Fibroblast of peridontal ligament (primary cell): ENCODE results near the gene AIF1.
A peak's percentile ranks its signal among the peaks of the same experiment; 100 is the strongest.

Source experiments
- DNase-seq: peaks from one replicate; pipeline ENCODE4 v3.0.0-alpha.2; 2010; ENCODE audit errors: extremely low read depth

AIF1 gene

GRCh38 chr6:31620586-31621319 lies 5.7 kb downstream of the AIF1 start, which contains the start of gene PRRC2A:
PRRC2A (plus strand) TSS chr6:31620715; CDS start chr6:31622790, 2,075 bp downstream.
- peak; percentile 48 for DNase-seq

- no peak for DNase-seq
Measured at GRCh38 chr6:31621320-31621939, 6.4 kb downstream of the AIF1 start.

DNA sequence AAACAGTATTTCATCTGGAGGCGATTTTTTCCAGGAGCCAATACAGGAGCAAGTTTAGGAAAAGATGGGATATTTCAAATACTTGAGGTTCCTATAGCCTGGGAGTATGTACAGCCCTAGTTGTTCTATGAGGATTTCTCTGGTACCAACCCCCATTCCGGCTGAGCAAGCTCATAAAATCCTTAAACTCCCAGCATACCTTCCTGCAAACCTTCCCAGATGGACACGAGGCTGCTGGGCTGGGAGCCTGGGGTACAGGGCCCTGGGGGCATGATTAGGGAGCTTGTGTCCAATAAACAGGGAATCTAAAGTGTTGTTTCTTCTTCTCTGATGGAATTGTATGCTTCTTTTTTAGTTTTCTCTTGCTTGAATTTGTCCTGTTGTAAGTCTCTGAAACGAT lies 7.0 kb downstream of the AIF1 start:
- peak; percentile 20 for DNase-seq

DNA sequence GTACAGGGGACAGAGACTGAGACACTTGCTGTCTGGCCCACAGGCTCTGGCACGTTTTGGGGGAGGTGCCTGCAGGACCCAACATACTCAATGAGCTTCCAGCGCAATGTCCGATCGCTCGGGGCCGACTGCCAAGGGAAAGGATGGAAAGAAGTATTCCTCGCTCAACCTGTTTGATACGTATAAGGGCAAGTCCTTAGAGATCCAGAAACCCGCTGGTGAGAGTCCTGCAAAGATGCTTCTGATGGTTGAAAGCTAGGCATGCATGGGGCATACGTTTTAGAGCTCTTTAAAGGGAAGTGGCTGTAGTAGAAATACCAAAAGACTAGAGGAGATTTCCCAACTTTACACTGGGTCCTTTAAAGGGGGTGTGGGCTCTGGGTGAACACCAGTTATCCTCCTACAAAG lies 7.7 kb downstream of the AIF1 start:
- no peak for DNase-seq

GRCh38 chr6:31624070-31624469 lies 9.0 kb downstream of the AIF1 start:
- no peak for DNase-seq

GRCh38 chr6:31626952-31627351 lies 11.9 kb downstream of the AIF1 start:
- DNase-seq: no peak

GRCh38 chr6:31627690-31628287 lies 12.8 kb downstream of the AIF1 start:
- no peak for DNase-seq

DNA sequence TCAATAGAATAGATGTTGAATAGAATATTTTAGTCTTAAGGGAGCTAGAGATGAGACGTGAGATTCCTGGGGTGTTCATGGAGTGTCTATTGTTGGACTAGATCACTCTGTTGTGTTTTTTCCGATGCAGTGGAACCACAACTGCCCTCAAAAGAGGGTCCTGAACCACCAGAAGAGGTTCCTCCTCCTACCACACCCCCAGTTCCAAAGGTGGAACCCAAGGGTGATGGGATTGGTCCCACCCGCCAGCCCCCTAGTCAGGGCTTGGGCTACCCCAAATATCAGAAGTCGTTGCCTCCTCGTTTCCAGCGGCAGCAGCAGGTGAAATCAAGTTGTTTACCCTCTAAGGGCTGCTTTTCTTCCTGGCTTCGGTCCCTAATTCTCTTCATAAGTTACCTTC lies 14.0 kb downstream of the AIF1 start:
- no peak for DNase-seq

DNA sequence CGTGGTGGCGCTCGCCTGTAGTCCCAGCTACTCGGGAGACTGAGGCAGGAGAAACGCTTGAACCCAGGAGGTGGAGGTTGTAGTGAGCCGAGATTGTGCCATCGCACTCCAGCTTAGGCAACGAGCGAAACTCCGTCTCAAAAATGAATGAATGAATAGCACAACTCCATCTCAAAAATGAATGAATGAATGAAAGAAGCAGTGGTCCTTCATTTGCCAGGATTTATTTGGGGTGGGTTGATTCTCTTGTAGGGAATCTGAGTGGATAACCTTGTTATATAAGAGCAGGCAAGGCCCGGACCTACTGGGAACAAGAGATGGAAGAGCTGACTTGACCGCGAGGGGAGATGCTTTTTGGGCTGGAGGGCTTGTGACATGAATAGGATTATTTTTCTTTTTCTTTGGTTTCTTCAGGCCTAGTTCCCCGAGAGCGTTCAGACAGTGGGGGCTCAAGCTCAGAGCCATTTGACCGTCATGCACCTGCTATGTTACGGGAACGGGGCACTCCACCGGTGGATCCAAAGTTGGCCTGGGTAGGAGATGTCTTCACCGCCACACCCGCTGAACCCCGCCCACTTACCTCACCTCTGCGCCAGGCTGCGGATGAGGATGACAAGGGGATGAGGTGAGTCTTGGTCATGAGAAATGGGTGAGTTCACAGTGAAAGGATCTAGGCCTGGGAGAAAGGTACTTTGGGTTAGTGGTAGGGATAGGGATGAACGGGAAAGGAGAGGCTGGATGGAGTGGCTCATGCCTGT lies 15.3 kb downstream of the AIF1 start:
- no peak for DNase-seq

- no peak for DNase-seq
Measured at GRCh38 chr6:31631209-31631608, 16.2 kb downstream of the AIF1 start.

DNA sequence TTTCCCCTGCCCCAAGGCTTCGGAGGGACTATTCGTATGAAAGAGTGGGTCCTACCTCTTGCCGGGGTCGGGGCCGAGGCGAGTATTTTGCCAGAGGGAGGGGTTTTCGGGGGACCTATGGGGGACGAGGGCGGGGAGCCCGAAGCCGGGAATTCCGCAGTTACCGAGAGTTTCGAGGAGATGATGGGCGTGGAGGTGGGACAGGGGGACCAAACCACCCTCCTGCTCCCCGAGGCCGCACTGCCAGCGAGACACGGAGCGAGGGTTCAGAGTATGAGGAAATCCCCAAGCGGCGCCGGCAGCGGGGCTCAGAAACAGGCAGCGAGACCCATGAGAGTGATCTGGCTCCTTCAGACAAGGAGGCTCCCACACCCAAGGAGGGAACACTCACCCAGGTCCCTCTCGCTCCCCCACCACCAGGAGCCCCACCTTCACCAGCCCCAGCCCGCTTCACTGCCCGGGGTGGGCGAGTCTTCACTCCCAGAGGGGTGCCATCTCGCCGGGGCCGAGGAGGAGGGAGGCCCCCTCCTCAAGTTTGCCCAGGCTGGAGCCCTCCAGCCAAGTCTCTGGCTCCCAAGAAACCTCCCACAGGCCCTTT lies 16.7 kb downstream of the AIF1 start:
- no peak for DNase-seq

DNA sequence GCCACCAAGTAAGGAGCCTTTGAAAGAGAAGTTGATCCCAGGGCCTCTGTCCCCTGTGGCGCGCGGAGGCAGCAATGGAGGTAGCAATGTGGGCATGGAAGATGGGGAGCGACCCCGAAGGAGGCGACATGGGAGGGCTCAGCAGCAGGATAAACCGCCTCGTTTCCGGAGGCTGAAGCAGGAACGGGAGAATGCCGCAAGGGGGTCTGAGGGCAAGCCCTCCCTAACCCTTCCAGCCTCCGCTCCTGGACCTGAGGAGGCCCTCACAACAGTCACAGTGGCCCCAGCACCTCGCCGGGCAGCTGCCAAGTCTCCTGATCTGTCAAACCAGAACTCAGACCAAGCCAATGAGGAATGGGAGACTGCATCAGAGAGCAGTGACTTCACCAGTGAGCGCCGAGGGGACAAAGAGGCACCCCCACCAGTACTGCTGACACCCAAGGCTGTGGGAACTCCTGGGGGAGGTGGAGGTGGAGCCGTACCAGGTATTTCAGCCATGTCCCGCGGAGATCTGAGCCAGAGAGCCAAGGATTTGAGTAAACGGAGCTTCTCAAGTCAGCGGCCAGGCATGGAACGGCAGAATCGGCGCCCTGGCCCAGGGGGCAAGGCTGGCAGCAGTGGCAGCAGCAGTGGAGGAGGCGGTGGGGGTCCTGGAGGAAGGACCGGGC lies 17.4 kb downstream of the AIF1 start:
- DNase-seq: no peak

GRCh38 chr6:31633447-31633846 lies 18.4 kb downstream of the AIF1 start:
- no peak for DNase-seq

- DNase-seq: peak; percentile 14
Measured at GRCh38 chr6:31634131-31634530, 19.1 kb downstream of the AIF1 start.

DNA sequence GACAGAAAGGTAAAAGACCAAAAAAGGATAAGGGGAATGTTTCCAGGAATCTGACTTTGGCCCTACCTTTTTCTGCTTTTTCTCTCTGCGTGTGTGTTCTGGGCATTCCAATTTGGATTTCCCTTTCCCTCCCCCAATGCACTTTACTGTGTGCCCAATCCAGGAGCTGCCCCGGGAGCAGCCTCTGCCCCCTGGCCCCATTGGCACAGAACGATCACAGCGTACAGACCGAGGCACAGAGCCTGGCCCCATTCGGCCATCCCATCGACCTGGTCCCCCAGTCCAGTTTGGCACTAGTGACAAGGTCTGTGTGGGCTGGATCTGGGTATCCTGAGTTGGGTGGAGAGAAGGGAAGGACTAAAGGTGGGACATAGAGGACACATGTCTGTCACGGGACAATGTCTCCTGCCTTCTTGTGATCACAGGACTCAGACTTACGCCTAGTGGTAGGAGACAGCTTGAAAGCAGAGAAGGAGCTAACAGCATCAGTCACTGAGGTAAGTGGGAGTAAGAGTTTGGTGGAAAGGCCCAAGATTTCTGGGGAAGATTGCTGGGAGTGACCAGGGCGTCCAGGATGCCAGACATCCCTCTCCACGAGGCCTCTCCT lies 20.0 kb downstream of the AIF1 start:
- no peak for DNase-seq

- no peak for DNase-seq
Measured at GRCh38 chr6:31636698-31637596, 21.9 kb downstream of the AIF1 start.

GRCh38 chr6:31639043-31639442 lies 24.0 kb downstream of the AIF1 start:
- DNase-seq: no peak

GRCh38 chr6:31639449-31639861 lies 24.4 kb downstream of the AIF1 start:
- DNase-seq: peak; percentile 55

DNA sequence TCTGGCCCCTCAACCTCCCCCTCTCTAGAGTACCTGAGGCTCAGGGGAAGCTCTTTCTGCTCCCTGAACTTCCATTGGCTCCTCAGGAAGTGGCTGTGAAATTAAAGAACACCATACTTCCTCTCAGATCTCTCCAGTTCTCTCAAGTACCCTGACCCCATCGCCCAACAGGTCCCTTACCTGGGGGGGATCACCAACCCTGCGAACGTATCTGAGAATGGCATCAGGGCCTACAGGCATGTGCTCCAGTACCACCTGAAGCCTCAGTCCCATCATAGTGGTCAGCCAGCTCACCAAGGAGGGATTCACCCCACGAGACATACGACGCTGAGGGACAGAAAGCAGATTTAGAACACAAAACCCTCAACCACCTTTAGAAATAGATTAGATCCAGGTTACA lies 25.6 kb downstream of the AIF1 start:
- DNase-seq: no peak

DNA sequence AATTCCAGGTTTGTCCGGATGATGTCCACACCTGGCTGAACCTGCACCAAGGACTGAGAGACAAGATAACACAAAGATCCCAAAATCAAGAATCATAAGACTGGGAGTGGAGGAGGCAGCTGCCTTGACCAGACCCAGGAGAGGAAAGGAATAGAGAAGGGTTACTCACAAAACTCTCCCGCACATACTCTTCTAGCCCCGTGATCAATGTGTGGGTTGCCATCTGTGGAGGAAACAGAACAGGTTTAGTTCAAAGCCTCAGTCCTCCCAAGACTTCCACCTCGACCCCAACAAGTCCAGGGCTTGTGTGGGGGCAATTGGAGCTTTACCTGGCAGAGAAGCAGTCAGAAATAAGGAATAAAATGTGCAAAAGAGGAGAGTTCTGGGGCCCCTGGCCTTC lies 26.3 kb downstream of the AIF1 start:
- no peak for DNase-seq
